ENCODE data around the gene MTHFD1.

MTHFD1 gene

DNA sequence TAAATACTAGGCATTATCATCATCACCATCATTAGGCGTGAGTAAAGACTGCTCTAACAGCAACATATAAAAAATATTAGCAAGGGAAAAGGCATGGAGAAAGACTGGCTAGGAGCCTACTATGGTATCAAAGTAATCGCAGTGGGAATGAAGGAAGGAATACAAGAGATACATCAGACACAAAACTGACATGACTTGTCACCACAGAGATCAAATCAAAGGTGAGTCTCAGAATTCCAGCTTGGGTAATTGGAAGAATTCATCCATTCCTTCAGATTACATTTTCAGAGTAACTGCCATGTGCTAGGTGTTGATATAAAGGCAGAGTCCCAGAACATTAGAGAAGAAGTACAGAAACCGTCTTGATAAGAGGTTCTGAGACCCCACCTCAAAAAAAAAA lies 105.3 kb downstream of the MTHFD1 start:
- TF ChIP-seq REST (IDR thresholded peaks at IDR 0.05; ENCODE audit: insufficient read depth in 1 of 2, low read depth in 2 of 2, low read length in 2 of 2), result no peak
- TF ChIP-seq POLR2AphosphoS5 (IDR thresholded peaks at IDR 0.05; ENCODE audit: low read depth, low read length), result no peak
- TF ChIP-seq SIN3A (IDR thresholded peaks at IDR 0.05; ENCODE audit: borderline replicate concordance, insufficient read depth, low read length), result no peak

GRCh38 chr14:64495252-64495651 lies 107.1 kb downstream of the MTHFD1 start:
- TF ChIP-seq FOXP2 (optimal IDR thresholded peaks at IDR 0.05; ENCODE audit: borderline replicate concordance, extremely low read depth, extremely low read length, insufficient read depth) (no peak), REST (IDR thresholded peaks at IDR 0.05; ENCODE audit: insufficient read depth in 1 of 2, low read depth in 2 of 2, low read length in 2 of 2) (no peak), TAF1 (IDR thresholded peaks at IDR 0.05; ENCODE audit: borderline replicate concordance, insufficient read depth, low read length) (no peak), POLR2AphosphoS5 (IDR thresholded peaks at IDR 0.05; ENCODE audit: low read depth, low read length) (no peak), SIN3A (IDR thresholded peaks at IDR 0.05; ENCODE audit: borderline replicate concordance, insufficient read depth, low read length) (no peak)

GRCh38 chr14:64496764-64497163 lies 108.6 kb downstream of the MTHFD1 start:
- TF ChIP-seq FOXP2 (optimal IDR thresholded peaks at IDR 0.05; ENCODE audit: borderline replicate concordance, extremely low read depth, extremely low read length, insufficient read depth) (no peak), TAF1 (IDR thresholded peaks at IDR 0.05; ENCODE audit: borderline replicate concordance, insufficient read depth, low read length) (no peak), SIN3A (IDR thresholded peaks at IDR 0.05; ENCODE audit: borderline replicate concordance, insufficient read depth, low read length) (no peak), REST (IDR thresholded peaks at IDR 0.05; ENCODE audit: insufficient read depth in 1 of 2, low read depth in 2 of 2, low read length in 2 of 2) (no peak)

DNA sequence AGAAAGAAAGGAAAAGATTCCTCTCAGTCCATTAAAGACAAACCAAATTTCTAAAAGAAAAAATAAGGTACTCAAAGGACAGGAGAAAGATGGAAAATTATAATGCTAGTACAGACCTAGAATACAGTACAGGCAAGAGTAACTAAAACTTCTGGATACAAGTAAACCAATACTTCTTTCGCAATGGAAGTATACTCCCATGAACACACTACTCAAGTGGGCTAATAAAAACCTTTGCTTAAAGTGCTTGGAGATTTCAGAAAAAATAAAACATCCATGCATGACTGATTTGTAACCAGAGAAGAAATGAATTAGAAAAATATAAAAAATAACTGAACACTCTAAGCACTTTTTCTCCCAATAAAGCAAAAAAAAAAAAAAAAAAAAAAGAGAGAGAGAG lies 111.9 kb downstream of the MTHFD1 start:
- TF ChIP-seq FOXP2 (optimal IDR thresholded peaks at IDR 0.05; ENCODE audit: borderline replicate concordance, extremely low read depth, extremely low read length, insufficient read depth) (no peak), REST (IDR thresholded peaks at IDR 0.05; ENCODE audit: insufficient read depth in 1 of 2, low read depth in 2 of 2, low read length in 2 of 2) (no peak), SIN3A (IDR thresholded peaks at IDR 0.05; ENCODE audit: borderline replicate concordance, insufficient read depth, low read length) (no peak), POLR2AphosphoS5 (IDR thresholded peaks at IDR 0.05; ENCODE audit: low read depth, low read length) (no peak), TAF1 (IDR thresholded peaks at IDR 0.05; ENCODE audit: borderline replicate concordance, insufficient read depth, low read length) (no peak)

DNA sequence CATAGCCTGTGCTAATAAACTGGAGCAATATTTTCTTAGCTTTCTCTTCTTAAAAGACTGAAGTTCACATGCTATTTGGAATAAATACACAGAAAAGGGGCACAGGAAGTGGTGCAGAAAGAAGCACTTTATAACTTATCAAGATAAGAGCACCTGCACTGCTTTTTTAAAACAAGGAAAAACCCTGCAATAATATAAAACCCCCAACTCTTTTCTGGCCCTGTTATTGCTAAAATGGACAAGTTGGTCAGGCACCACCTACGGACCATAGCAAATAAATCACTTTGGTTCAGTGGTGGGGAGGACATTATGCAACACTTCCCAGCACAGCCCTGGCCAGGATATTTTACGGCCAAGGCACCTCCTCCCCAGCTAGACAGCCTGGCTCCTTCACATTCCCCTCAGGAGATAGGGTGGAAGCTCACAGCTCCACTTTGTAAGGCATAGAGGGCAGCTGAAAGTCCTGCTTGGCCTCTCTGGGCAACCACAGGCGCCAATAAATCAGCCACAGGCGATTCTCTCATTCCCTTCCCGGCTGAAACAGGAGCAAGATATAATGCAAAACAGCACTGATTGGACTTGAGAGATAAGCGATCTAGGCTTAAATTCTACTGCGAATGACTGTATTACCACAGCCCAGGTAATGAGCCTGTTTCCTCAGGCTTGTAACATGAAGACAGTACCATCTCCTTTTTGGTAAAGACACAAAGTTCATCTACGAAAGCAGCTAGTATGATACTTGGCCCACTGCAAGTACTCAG lies 113.4 kb downstream of the MTHFD1 start:
- TF ChIP-seq FOXP2 (optimal IDR thresholded peaks at IDR 0.05; ENCODE audit: borderline replicate concordance, extremely low read depth, extremely low read length, insufficient read depth), result no peak
